Measurements from ENCODE around the gene GJD2.

GJD2 gene

DNA sequence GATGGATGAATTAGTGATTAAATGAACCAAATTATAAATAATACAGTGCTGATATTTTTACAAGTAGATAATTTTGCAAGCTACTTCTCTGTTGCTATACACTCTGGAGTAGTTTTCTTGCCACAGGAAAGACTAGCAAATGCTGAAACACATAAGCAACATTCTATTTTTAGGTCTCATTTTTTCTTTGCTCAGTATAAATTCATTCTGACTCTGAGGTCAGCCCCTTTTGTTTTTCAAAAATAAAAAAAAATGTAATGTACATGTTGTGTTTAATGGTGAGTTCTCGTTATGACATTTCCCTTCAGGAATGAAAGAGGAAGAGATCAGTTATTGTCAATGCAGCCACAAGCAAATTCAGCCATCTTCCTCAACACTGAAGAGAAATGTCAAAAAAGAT lies 24.9 kb downstream of the GJD2 start:
- H3K27me3 Mint-ChIP-seq (ENCODE audit: low read depth, poor library complexity) = peaks cover 15% of the 10 kb centered on the region
- no peak overlapping the region for H3K27ac Mint-ChIP-seq
- H3K4me3 Mint-ChIP-seq = no peak overlapping the region
- H3K4me1 Mint-ChIP-seq = peaks cover 11% of the 10 kb centered on the region
- no peaks in the 10 kb centered on the region for H3K36me3 Mint-ChIP-seq (ENCODE audit: low read depth)
- DNase-seq = no peak
- TF ChIP-seq, protein P1, sequence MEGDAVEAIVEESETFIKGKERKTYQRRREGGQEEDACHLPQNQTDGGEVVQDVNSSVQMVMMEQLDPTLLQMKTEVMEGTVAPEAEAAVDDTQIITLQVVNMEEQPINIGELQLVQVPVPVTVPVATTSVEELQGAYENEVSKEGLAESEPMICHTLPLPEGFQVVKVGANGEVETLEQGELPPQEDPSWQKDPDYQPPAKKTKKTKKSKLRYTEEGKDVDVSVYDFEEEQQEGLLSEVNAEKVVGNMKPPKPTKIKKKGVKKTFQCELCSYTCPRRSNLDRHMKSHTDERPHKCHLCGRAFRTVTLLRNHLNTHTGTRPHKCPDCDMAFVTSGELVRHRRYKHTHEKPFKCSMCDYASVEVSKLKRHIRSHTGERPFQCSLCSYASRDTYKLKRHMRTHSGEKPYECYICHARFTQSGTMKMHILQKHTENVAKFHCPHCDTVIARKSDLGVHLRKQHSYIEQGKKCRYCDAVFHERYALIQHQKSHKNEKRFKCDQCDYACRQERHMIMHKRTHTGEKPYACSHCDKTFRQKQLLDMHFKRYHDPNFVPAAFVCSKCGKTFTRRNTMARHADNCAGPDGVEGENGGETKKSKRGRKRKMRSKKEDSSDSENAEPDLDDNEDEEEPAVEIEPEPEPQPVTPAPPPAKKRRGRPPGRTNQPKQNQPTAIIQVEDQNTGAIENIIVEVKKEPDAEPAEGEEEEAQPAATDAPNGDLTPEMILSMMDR (IDR thresholded peaks at IDR 0.05) = no peak
- H3K9me3 Mint-ChIP-seq = no peaks in the 10 kb centered on the region

DNA sequence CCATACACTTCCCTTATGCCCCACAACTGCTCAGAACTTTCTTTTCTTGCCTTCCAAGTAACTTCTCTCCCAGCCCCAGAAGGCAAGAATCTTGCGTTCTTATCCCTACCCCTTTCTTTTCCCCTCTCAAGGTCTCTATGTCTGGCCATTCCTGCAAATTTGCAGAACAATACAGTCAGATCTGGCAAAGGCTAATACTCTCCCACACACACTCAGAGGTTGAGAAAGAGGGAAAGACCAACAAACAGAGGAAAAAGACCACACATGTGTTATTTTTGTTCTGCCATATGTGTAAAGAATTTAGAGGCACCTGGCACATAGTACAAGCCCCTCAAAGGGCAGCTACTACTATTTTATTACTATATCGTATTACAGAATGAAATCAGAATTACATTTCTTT lies 25.7 kb downstream of the GJD2 start:
- Mint-ChIP-seq H3K27me3 (ENCODE audit: low read depth, poor library complexity) (peaks cover 17% of the 10 kb centered on the region), H3K36me3 (ENCODE audit: low read depth) (no peaks in the 10 kb centered on the region), H3K27ac (no peak overlapping the region), H3K9me3 (no peaks in the 10 kb centered on the region), H3K4me3 (no peak overlapping the region), H3K4me1 (peaks cover 12% of the 10 kb centered on the region)
- TF ChIP-seq, protein P1 (IDR thresholded peaks at IDR 0.05) = no peak
- no peak for DNase-seq

DNA sequence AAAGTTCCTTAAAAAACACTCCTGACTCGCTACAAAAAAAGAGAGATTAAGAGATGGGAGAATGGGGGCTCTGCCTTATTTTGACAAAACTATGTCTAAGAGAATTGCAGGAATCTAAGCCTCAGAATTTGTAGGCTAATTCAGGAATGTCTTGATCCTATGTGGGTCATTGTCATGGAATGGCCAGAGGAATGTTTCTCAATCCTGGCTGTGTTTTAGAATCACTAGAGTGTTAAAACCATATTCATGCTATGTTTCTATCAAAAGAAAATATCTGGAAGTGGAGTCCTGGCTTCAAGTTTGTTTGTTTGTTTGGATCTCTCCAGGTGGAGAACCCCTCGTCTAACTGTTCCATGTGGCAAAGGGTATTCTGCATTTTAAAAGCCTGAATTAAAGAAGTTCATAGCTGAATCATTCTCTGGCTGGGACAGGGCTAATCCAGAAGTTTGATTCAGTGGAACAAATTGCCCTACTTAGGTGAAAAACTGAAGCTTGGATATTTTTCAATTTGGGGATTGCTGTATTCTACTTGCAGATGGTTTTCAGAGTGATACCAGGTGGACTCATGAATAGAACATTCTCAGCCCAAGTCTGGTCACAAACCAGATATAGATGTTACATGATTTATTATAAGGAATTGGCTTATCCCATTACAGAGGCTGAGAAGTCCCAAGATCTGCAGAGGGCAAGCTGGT lies 28.2 kb downstream of the GJD2 start:
- Mint-ChIP-seq H3K4me3 (no peak overlapping the region), H3K4me1 (peaks cover 24% of the 10 kb centered on the region), H3K36me3 (ENCODE audit: low read depth) (no peaks in the 10 kb centered on the region), H3K27me3 (ENCODE audit: low read depth, poor library complexity) (peaks cover 17% of the 10 kb centered on the region), H3K9me3 (no peaks in the 10 kb centered on the region), H3K27ac (no peak overlapping the region)
- TF ChIP-seq, protein P1 (IDR thresholded peaks at IDR 0.05) = no peak
- no peak for DNase-seq

DNA sequence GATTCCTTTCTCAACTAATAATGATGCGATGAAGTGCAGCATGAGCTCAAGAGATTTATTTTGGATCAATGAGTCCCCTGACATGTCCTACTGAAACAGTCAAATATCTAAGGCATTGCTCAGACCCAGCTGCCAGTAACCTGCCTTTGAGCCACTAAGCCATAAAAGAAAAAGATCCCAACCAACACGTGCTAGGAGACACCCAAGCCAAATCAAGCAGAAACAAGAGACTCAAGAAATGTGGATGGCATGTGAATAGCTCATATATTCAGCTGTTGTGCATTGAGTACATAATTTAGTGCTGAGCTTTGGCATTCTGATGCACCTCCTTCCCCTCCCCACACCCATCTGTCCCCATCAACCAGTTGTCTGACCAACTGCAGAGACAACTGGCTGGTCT lies 29.2 kb downstream of the GJD2 start:
- Mint-ChIP-seq H3K36me3 (ENCODE audit: low read depth) (no peaks in the 10 kb centered on the region), H3K27ac (no peak overlapping the region), H3K27me3 (ENCODE audit: low read depth, poor library complexity) (peaks cover 19% of the 10 kb centered on the region), H3K4me3 (no peak overlapping the region), H3K4me1 (peaks cover 32% of the 10 kb centered on the region), H3K9me3 (no peaks in the 10 kb centered on the region)
- DNase-seq = no peak
- TF ChIP-seq, protein P1 (IDR thresholded peaks at IDR 0.05) = no peak

DNA sequence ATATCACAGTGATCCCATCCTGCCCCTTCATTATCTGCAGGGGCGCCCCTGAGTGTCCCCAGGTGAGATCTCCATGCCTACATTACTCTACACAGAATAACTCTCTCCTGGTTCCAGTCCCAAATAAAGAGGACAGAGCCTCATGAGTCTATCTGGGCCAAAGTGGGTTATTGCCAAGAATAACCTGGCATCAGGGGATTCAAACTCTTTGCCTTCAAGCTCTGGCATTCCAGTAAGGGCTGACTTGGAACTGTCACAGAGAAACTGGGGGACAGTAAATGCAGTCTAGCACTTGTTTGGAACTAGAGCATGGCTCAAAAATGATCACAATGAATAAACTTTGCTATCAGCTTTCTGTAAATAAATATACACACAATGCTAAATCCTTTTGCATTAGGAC lies 30.3 kb downstream of the GJD2 start:
- Mint-ChIP-seq H3K4me3 (no peak overlapping the region), H3K27ac (no peak overlapping the region), H3K4me1 (peaks cover 38% of the 10 kb centered on the region), H3K36me3 (ENCODE audit: low read depth) (no peaks in the 10 kb centered on the region), H3K9me3 (no peaks in the 10 kb centered on the region), H3K27me3 (ENCODE audit: low read depth, poor library complexity) (peaks cover 20% of the 10 kb centered on the region)
- no peak for DNase-seq
- TF ChIP-seq, protein P1 (IDR thresholded peaks at IDR 0.05) = no peak

DNA sequence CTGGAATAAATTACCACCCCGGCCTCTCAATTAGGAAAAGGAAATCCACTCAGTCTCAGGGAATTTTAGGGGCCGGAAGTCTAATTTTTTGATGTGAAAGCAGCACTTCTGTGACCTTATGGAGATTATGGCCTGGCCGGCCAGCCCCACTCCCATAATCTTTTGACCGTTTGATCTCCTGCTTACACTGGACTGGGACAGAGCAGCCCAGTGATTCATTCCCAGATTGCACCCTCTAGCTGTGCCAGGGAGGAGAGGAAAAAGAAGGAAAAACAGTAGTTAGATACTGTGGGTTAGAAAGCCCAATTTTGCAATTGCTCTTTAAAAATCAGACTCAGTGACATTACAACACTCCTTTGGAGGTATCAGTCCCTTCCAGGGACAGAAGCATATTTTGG lies 32.4 kb downstream of the GJD2 start:
- TF ChIP-seq, protein P1 (IDR thresholded peaks at IDR 0.05) = no peak
- peak; percentile 4 for DNase-seq
- Mint-ChIP-seq H3K4me3 (peak overlapping the region; percentile 66), H3K4me1 (peaks cover 38% of the 10 kb centered on the region), H3K36me3 (ENCODE audit: low read depth) (no peaks in the 10 kb centered on the region), H3K9me3 (no peaks in the 10 kb centered on the region), H3K27ac (no peak overlapping the region), H3K27me3 (ENCODE audit: low read depth, poor library complexity) (peaks cover 23% of the 10 kb centered on the region)

Data from nephron progenitor cell (in vitro differentiated cells).